Glutamatergic neuron (in vitro differentiated cells): ENCODE data around the gene ABHD12. TPM values are rescaled to one million over a fixed set of nuclear protein-coding genes. Genes with fewer than 3 reads are reported as not detected.
A peak's percentile ranks its signal among the peaks of the same experiment; 100 is the strongest.

Source experiments
- DNase-seq: peaks from one replicate; pipeline ENCODE4 v3.0.0; 2022
- H3K27ac Mint-ChIP-seq: one replicate; pipeline ENCODE4 v1.8.0; 2020; ENCODE audit warnings: mild to moderate bottlenecking, mixed read lengths, inconsistent platforms; ENCODE audit not compliant: unreplicated experiment
- H3K27me3 Mint-ChIP-seq: one replicate; pipeline ENCODE4 v1.8.0; 2020; ENCODE audit warnings: mild to moderate bottlenecking, moderate library complexity, mixed read lengths, inconsistent platforms; ENCODE audit not compliant: unreplicated experiment
- H3K36me3 Mint-ChIP-seq: one replicate; pipeline ENCODE4 v1.8.0; 2020; ENCODE audit warnings: mild to moderate bottlenecking, mixed read lengths, inconsistent platforms; ENCODE audit not compliant: unreplicated experiment
- H3K4me1 Mint-ChIP-seq: one replicate; pipeline ENCODE4 v1.8.0; 2020; ENCODE audit warnings: mild to moderate bottlenecking, low read depth, mixed read lengths, inconsistent platforms; ENCODE audit not compliant: unreplicated experiment
- H3K4me3 Mint-ChIP-seq: one replicate; pipeline ENCODE4 v1.8.0; 2020; ENCODE audit warnings: mild to moderate bottlenecking, mixed read lengths, inconsistent platforms; ENCODE audit not compliant: unreplicated experiment
- H3K9me3 Mint-ChIP-seq: one replicate; pipeline ENCODE4 v1.8.0; 2020; ENCODE audit warnings: mild to moderate bottlenecking, moderate library complexity, mixed read lengths, inconsistent platforms; ENCODE audit not compliant: unreplicated experiment
- CTCF ChIP-seq: fragments of 200-600 bp; sonication (generic); IDR thresholded peaks from one replicate; pipeline ENCODE4 v1.5.0; 2021; ENCODE audit not compliant: partially characterized antibody, unreplicated experiment
- total RNA-seq: library from RNA; stranded (reverse); fragmentation: NEBNext Ultra II Directional; extraction: Animal tissue kit (Norgen Biotek cat#: 25700); gene quantifications from one replicate; pipeline ENCODE4 v1.2.1, GENCODE V29; 2021; ENCODE audit not compliant: unreplicated experiment

ABHD12 gene
- total RNA-seq, 1 donor from 2014 or later, result 101 TPM

GRCh38 chr20:25327521-25328235 lies 63.0 kb downstream of the ABHD12 start:
- peaks cover 11% of the 10 kb centered on the region for H3K9me3 Mint-ChIP-seq
- H3K36me3 Mint-ChIP-seq, result peaks cover 7% of the 10 kb centered on the region
- H3K4me1 Mint-ChIP-seq, result peaks cover 14% of the 10 kb centered on the region
- TF ChIP-seq CTCF, result no peak
- no peak for DNase-seq
- peaks cover 6% of the 10 kb centered on the region for H3K27me3 Mint-ChIP-seq
- no peak overlapping the region for H3K4me3 Mint-ChIP-seq
- H3K27ac Mint-ChIP-seq, result peak overlapping the region; percentile 4

- no peak for TF ChIP-seq CTCF
- Mint-ChIP-seq H3K27ac (no peak overlapping the region), H3K9me3 (peaks cover 11% of the 10 kb centered on the region), H3K36me3 (peaks cover 7% of the 10 kb centered on the region), H3K27me3 (peaks cover 6% of the 10 kb centered on the region), H3K4me3 (no peak overlapping the region), H3K4me1 (peaks cover 19% of the 10 kb centered on the region)
- no peak for DNase-seq
These were observed 64.6 kb downstream of the ABHD12 start for GRCh38 chr20:25325997-25326396.

- Mint-ChIP-seq H3K9me3 (peaks cover 16% of the 10 kb centered on the region), H3K4me3 (no peak overlapping the region), H3K27me3 (peaks cover 10% of the 10 kb centered on the region), H3K36me3 (peaks cover 7% of the 10 kb centered on the region), H3K4me1 (peaks cover 28% of the 10 kb centered on the region), H3K27ac (peak overlapping the region; percentile 53)
- no peak for TF ChIP-seq CTCF
- DNase-seq, result no peak
These were observed 65.6 kb downstream of the ABHD12 start for GRCh38 chr20:25325073-25325472.

- no peak for TF ChIP-seq CTCF
- Mint-ChIP-seq H3K27ac (no peak overlapping the region), H3K9me3 (peaks cover 15% of the 10 kb centered on the region), H3K4me1 (peaks cover 35% of the 10 kb centered on the region), H3K27me3 (peaks cover 17% of the 10 kb centered on the region), H3K4me3 (no peak overlapping the region), H3K36me3 (peaks cover 2% of the 10 kb centered on the region)
- no peak for DNase-seq
These were observed 66.2 kb downstream of the ABHD12 start for GRCh38 chr20:25324412-25324811.

- no peak for DNase-seq
- no peaks in the 10 kb centered on the region for H3K36me3 Mint-ChIP-seq
- TF ChIP-seq CTCF, result no peak
- H3K4me3 Mint-ChIP-seq, result no peak overlapping the region
- peaks cover 12% of the 10 kb centered on the region for H3K9me3 Mint-ChIP-seq
- peaks cover 38% of the 10 kb centered on the region for H3K4me1 Mint-ChIP-seq
- peak overlapping the region; percentile 9 for H3K27ac Mint-ChIP-seq
- peaks cover 18% of the 10 kb centered on the region for H3K27me3 Mint-ChIP-seq
These were observed 67.0 kb downstream of the ABHD12 start for GRCh38 chr20:25323496-25324246.
